Panc1 (cell line): ENCODE measurements around the gene CC2D1A. TPM values are rescaled to one million over a fixed set of nuclear protein-coding genes. Genes with fewer than 3 reads are reported as not detected.
A peak's percentile ranks its signal among the peaks of the same experiment; 100 is the strongest.

ENCODE experiments used
- ATAC-seq: fragments of 200-7000 bp; cut with Tn5 transposase; 2 replicates; pipeline ENCODE4 v1.9.1; 2020; ENCODE audit warnings: mild to moderate bottlenecking, moderate library complexity
- BruUV-seq: library from RNA; stranded (reverse); fragments of 400-500 nt; replicated peaks from 2 replicates; lab custom pipeline; 2021; lab: Mats Ljungman, UMichigan
- CTCF ChIA-PET: fragments of 300-600 bp; sonication (Branson Sonifier 250); formaldehyde crosslinking; loops from one replicate; lab custom pipeline; 2022; ENCODE audit warnings: antibody characterized with exemption; lab: Charles Lee
- POLR2A ChIA-PET: fragments of 300-600 bp; sonication (Branson Sonifier 250); formaldehyde crosslinking; loops from one replicate; lab custom pipeline; 2022; ENCODE audit warnings: antibody characterized with exemption; lab: Charles Lee
- DNase-seq: peaks from one replicate; pipeline ENCODE4 v3.0.0-alpha.2; 2010; ENCODE audit warnings: low read depth, low spot score
- H3K27ac ChIP-seq: 2 replicates; pipeline ENCODE4 v1.5.1; 2011; ENCODE audit warnings: mild to moderate bottlenecking, low read length, inconsistent platforms
- H3K27me3 ChIP-seq: fragments of 200-500 bp; sonication (Bioruptor generic); 2 replicates; pipeline ENCODE4 v1.6.0; 2014; ENCODE audit warnings: low read length, inconsistent platforms; ENCODE audit not compliant: control insufficient read depth, insufficient read depth
- H3K36me3 ChIP-seq: fragments of 200-500 bp; sonication (Bioruptor generic); 2 replicates; pipeline ENCODE4 v1.5.1; 2014; ENCODE audit warnings: inconsistent platforms, mild to moderate bottlenecking, low read length, moderate library complexity; ENCODE audit not compliant: control insufficient read depth, insufficient read depth
- H3K4me1 ChIP-seq: 2 replicates; pipeline ENCODE4 v1.5.1; 2011; ENCODE audit warnings: inconsistent platforms, mild to moderate bottlenecking, low read length, moderate library complexity; ENCODE audit not compliant: control insufficient read depth, insufficient read depth
- H3K4me3 ChIP-seq, 2 experiments: 2 replicates each; pipeline ENCODE4 v1.5.1; 2011 to 2012; ENCODE audit warnings: low read depth in 2 of 2, low read length in 2 of 2, mild to moderate bottlenecking in 2 of 2, inconsistent platforms in 1 of 2, moderate library complexity in 1 of 2
- H3K9me3 ChIP-seq: fragments of 200-500 bp; sonication (Bioruptor generic); 2 replicates; pipeline ENCODE4 v1.5.1; 2014; ENCODE audit warnings: low read depth, mild to moderate bottlenecking, inconsistent platforms, low read length, moderate library complexity; ENCODE audit not compliant: control insufficient read depth, insufficient read depth
- CTCF ChIP-seq: fragments of 450-650 bp; IDR thresholded peaks from 2 replicates; pipeline ENCODE4 v1.5.1; 2017; ENCODE audit warnings: mild to moderate bottlenecking
- POLR2AphosphoS5 ChIP-seq: IDR thresholded peaks from 2 replicates; pipeline ENCODE4 v1.6.1; 2012; ENCODE audit warnings: mild to moderate bottlenecking, low read depth, low read length, moderate library complexity
- REST ChIP-seq, 2 experiments: IDR thresholded peaks; 2 replicates each; pipeline ENCODE4 v1.6.1; 2011 to 2012; ENCODE audit warnings: low read depth in 2 of 2, control low read depth in 1 of 2, low read length in 1 of 2, mild to moderate bottlenecking in 1 of 2, moderate library complexity in 1 of 2; ENCODE audit not compliant: insufficient read depth in 1 of 2
- SIN3A ChIP-seq: IDR thresholded peaks from 2 replicates; pipeline ENCODE4 v1.6.1; 2012; ENCODE audit warnings: low read depth, mild to moderate bottlenecking, low read length, moderate library complexity, borderline replicate concordance; ENCODE audit not compliant: insufficient read depth
- TCF7L2 ChIP-seq: IDR thresholded peaks from 2 replicates; pipeline ENCODE4 v1.6.1; 2011; ENCODE audit warnings: mild to moderate bottlenecking, low read depth, low read length, inconsistent platforms
- in situ Hi-C: cut with HindIII; loops from 2 replicates; pipeline ENCODE4 v1.10.0; 2016; ENCODE audit warnings: low sequenced_read_pairs, low pct_unique_long_range_greater_than_20kb
- intact Hi-C: fragments of 100-400 bp; cut with micrococcal nuclease; formaldehyde crosslinking; loops from one replicate; pipeline ENCODE4 v1.10.0; 2022; ENCODE audit not compliant: unreplicated experiment
- microRNA-seq: library from miRNA; unstranded; fragments of <30 nt; microRNA quantifications from one replicate; pipeline ENCODE4 v1.1.0, GENCODE V29; 2020; ENCODE audit not compliant: unreplicated experiment
- total RNA-seq: library from RNA; stranded (reverse); gene quantifications from one replicate; pipeline ENCODE4 v1.2.1, GENCODE V29; 2021; ENCODE audit not compliant: unreplicated experiment

CC2D1A gene
- total RNA-seq, 1 experiment from 2014 or later = 28.0 TPM

- TF ChIP-seq REST (IDR thresholded peaks at IDR 0.05; ENCODE audit: insufficient read depth in 1 of 2, low read depth in 2 of 2, low read length in 1 of 2) (no peak), CTCF (no peak), TCF7L2 (no peak), SIN3A (no peak)
- Histone ChIP-seq H3K4me3 (no peak overlapping the region), H3K27me3 (no peaks in the 10 kb centered on the region), H3K4me1 (no peaks in the 10 kb centered on the region), H3K36me3 (no peaks in the 10 kb centered on the region), H3K27ac (no peak overlapping the region), H3K9me3 (no peaks in the 10 kb centered on the region)
- in situ Hi-C loops (no loop called here), intact Hi-C loops (no loop called here)
- DNase-seq = no peak
- no TSS peak for BruUV-seq
- ATAC-seq = no peak
- ChIA-PET CTCF (no interaction called here), POLR2A (no interaction called here)
These were observed 73.7 kb downstream of the CC2D1A start for GRCh38 chr19:13979686-13980085.

- in situ Hi-C loops = no loop called here
- BruUV-seq = no TSS peak
- no peak for ATAC-seq
- Histone ChIP-seq H3K4me1 (no peaks in the 10 kb centered on the region), H3K27ac (no peak overlapping the region), H3K4me3 (no peak overlapping the region), H3K27me3 (no peaks in the 10 kb centered on the region), H3K9me3 (no peaks in the 10 kb centered on the region), H3K36me3 (no peaks in the 10 kb centered on the region)
- intact Hi-C loops = no loop called here
- no peak for DNase-seq
- no peak for TF ChIP-seq POLR2AphosphoS5
- no peak for TF ChIP-seq TCF7L2
- TF ChIP-seq REST (IDR thresholded peaks at IDR 0.05; ENCODE audit: insufficient read depth in 1 of 2, low read depth in 2 of 2, low read length in 1 of 2) = no peak
- no peak for TF ChIP-seq CTCF
- ChIA-PET CTCF (no interaction called here), POLR2A (no interaction called here)
These were observed 74.3 kb downstream of the CC2D1A start for GRCh38 chr19:13980340-13980739.

Small RNAs within 50 kb of the gene (microRNA-seq; reads per million reads assigned to microRNA genes)
- 220 reads per million, percentile 63 among the genes with 10 or more reads in this experiment for gene MIR181C
- gene MIR181D = 229 reads per million, percentile 63 among the genes with 10 or more reads in this experiment

Other genes with a start within 250 kb of the CC2D1A start
- gene MRI1, start 141.7 kb upstream of the CC2D1A start, total RNA-seq = 19.5 TPM
- gene C19orf53, start 131.7 kb upstream of the CC2D1A start, total RNA-seq = 97.2 TPM
- gene ZSWIM4, start 110.8 kb upstream of the CC2D1A start, total RNA-seq = 8.7 TPM
- gene NANOS3, start 29.1 kb upstream of the CC2D1A start, total RNA-seq = 0.33 TPM
- 6.5 TPM for gene BRME1, start 84 bp upstream of the CC2D1A start, total RNA-seq
- gene PODNL1, start 32.2 kb downstream of the CC2D1A start, total RNA-seq = 1.4 TPM
- gene DCAF15, start 46.3 kb downstream of the CC2D1A start, total RNA-seq = 38.8 TPM
- gene RFX1, start 100.1 kb downstream of the CC2D1A start, total RNA-seq = 15.2 TPM
- not detected for gene RLN3, start 121.9 kb downstream of the CC2D1A start, total RNA-seq
- gene IL27RA, start 125.6 kb downstream of the CC2D1A start, total RNA-seq = 10.2 TPM
- 0.54 TPM for gene PALM3, start 155.9 kb downstream of the CC2D1A start, total RNA-seq
- gene MISP3, start 166.6 kb downstream of the CC2D1A start, total RNA-seq = 1.5 TPM
- gene C19orf67, start 179.6 kb downstream of the CC2D1A start, total RNA-seq = 0.28 TPM
- gene SAMD1, start 184.6 kb downstream of the CC2D1A start, total RNA-seq = 82.0 TPM
- gene PRKACA, start 211.6 kb downstream of the CC2D1A start, total RNA-seq = 70.8 TPM
- 35.4 TPM for gene ASF1B, start 230.4 kb downstream of the CC2D1A start, total RNA-seq